Stimulated activated CD4-positive, alpha-beta T cell treated with anti-CD3 and anti-CD28 coated beads, Interleukin-4, amount 100 ng/mL, for 48 hours (primary cell): ENCODE measurements around the gene CADM2.

Experiments used
- DNase-seq, 2 donors: peaks; one replicate each; pipeline ENCODE4 v3.0.0-alpha.2; 2020; ENCODE audit warnings: low read depth in 2 of 2

CADM2 gene

DNA sequence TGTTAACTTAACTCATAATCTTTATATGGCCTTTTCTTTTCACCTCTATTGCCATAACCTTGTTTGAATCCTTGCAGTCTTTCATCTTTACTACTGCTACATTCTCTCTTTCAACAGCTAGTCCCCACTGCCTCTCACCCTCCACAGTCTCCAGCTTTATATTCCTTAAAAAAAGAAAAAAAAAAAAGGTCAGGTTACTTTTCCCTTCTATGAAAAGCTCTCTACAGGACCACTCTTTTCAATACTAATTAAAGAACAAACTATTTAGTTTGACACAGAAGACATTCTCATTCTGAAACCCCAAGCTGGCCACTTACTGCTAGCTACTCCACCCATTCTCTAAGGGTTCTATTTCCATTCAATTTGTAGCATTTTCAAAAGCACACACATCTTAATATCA, 25.6 kb downstream of the CADM2 start:
- no peak for DNase-seq

DNA sequence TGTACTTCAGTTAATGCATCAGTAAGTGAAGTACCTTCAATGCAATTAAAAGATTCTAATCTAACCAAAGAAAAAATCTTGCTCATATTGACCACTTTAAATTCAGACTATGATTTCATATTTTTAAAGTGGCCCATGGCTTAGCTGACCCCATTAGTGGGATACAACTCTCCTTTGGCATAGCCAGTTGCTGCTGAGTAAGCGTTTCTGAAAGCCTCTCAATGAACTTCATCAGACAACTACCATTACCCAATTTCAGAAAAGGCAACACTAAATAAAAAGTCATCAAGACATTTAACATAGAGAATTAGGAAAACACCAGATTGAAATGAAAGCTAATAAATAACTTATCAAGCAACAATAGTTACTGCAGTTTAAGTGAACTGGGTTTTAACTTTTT, 27.0 kb downstream of the CADM2 start:
- no peak for DNase-seq

DNA sequence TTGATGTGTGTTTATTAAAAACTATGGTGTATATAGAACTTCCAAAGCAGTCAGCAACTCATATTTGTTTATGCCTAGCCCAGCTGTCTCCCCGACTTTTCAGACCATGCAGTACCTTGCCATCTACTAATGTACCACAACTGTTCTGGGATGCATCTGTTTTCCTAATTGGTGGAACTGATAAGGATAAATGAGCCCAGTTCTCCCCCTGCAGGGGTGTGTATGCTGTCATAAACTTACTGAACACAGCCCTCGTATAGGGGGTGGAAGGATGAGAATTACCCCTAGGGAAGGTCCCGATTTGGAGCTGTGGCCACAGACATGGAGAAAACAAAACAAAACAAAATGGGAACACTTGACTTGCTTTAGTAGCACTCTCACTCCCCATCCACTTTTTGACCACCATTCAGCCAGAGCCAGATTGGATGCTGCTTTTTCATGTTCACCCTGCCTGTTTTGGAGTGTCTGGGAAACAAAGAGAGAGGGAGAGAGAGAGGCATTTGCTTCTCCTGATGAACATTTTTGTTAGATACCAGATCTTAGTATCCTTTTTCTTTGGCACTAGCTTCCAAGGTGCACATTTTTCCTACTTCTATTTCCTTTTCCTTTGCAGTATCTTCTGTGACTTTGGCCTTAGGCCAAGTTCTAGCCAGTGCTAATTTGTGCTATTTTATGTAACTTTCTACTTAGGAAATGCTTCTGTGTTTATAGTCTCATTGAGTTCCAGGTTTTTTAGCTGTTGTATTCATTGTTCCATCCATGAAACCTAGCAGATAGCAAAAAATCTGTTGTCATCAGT, 29.1 kb downstream of the CADM2 start:
- no peak for DNase-seq

DNA sequence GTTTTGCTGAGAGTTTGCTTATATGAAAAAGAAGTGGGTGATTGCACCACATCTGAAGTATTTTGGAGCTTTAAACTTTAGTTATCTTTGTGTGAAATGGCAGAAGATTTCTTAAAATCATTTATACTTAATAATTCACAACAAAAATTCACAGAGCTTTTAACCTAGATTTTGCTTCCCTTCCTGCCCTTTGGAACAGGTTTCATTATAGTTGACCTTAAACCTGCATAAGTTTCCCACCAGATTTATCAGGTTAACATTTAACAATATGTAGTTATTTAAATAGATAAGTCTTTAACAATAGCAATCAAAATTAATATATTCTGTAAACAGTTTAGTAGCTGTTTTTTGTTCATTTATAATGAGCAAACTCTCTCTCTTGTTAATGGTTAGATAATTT, 30.3 kb downstream of the CADM2 start:
- no peak for DNase-seq

DNA sequence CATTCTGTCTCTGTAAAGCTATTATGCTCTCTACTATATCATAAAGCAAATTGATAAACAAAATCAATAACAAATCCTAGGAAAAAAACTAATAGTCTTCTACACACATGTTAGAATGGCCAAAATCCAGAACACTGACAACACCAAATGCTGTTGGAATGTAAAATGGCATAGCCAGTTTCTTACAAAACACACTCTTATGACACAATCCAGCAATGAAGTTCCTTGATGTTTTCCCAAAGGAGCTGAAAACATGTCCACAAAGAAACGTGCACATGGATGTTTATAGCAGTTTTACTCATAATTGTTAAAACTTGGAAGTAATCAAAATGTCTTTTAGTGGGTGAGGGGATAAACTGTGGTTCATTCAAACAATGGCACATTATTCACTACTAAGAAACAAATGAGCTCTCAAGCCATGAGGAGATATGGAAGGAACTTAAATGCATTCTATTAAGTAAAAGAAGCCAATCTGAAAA, 32.7 kb downstream of the CADM2 start:
- no peak for DNase-seq

DNA sequence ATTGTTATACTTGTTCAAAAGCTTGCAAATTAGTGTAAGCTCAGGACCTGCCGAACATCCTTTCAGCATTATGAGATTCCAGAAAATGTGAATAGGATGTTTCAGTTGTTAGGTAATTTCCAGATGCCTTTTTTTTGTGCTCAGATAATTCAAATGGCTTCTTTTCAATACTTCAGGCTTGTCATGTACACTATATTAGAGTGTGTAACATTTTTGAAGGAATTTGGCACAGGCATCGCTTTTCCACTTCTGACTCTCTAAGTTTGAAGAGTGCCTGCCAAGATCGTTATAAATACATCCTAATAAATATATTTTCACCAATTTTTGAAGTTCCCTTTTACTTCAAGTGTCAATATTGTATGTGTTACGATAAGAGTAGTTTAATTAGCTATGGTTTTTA, 35.2 kb downstream of the CADM2 start:
- DNase-seq, result no peak

DNA sequence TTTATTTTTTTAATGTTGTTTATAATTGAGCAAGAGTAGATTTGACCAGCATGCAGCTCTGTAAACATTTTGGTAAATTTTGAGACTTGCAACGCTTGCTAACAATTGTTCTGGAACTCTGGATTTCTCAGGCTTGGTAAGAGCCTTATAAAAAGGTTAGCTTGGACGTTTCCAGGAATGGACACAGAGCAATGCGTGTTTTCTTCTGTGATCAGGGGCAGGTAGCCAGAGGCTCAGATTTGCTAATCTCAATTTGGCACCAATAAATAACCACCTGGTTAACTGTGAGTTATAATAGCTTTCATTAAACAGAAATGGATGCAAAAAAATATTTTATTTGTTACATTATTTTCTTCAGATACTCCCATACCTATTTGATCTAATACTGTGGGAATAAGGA, 39.8 kb downstream of the CADM2 start:
- DNase-seq, result no peak

DNA sequence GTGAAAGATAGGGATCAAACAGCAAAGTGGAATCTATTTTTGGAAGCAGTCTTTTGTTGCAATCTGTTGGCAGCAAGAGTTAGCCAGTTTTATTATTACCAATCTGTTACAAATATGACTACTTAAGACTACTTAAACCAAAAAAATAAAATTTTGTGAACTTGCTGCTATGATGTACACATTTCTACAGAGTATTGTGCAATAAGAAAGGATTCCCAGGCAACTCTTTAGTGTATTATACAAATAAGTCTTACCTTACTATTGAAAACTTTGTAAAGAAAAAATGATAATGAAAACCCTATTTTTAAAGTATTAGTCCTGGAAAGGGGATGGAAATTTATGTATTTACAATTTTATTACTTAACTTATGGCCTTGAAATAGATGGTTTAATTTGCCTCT, 44.7 kb downstream of the CADM2 start:
- no peak for DNase-seq

DNA sequence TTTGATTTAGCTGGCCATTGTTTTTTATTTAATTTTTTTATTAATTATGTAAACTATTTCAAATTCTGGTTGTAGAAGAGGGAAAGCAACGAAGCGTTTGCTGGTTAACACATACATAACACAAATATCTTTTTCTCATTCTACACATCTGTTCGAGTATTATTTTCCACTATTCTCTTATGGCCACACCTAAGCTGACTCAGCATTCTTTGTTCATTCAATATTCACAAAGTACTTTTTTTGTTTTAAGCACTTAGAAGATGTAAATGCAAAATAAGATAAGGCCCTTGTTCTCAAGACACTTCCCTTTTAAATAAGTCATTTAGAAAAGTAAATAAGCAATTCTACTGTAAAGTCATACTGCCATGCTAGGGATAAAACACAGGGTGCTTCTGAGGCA, 45.4 kb downstream of the CADM2 start:
- no peak for DNase-seq

DNA sequence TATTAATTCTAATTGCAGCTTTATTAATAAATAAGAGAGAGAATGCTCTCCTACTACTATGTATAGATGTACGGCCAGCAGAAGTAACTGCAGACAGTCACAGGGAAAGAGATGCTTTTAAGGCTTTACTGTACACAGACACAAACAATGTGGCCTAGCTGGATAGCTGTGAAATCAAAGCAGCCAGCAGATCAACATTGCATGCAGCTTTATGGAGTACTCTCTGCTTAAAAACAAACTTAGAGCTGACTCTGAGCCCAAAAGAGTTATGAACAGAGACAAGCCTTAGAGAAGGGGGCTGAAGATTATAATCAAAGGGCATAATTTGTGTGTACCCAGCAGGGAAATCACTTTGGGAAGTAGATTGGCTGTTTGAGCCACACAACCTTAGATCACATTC, 47.2 kb downstream of the CADM2 start:
- DNase-seq, result no peak

DNA sequence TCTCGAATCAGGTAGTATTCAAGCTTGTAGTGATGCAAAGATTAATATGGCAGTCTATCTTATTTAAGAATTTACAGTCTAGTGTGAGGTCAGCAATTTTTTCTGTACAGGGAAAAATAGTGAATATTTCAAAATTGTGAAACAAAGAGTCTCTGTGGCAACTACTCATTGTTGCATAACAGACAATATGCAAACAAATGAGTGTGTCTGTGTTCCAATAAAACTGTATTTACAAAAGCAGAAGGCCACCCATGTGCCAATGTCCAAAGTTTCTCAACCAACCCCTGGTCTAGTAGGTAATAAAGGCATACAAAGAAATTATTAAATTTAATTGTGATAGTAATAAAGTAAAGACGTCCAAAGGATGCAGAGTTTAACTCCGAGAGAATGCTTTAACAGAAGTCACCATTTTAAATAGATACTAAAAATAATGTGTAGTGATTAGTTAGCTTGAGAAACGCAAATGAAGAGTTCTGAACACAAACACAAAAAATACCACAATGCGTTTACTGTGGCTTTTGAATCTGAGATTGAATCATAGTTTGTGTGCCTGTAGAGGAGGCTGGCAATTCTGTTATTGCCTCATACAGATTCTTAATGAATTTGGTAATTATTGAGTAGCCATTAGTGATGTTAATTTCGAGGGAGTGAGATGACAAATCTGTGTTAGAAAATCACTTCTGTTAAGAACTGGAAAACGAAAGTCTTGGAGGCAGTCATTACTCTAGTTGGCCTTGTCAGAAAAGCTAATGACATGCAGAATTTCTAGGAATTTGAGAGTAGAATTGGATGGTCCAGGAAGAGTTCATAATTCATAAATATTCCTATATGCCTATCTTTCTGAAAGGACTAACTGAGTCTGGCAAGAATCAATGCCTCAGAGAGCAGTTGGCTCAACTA, 48.7 kb downstream of the CADM2 start:
- no peak for DNase-seq

DNA sequence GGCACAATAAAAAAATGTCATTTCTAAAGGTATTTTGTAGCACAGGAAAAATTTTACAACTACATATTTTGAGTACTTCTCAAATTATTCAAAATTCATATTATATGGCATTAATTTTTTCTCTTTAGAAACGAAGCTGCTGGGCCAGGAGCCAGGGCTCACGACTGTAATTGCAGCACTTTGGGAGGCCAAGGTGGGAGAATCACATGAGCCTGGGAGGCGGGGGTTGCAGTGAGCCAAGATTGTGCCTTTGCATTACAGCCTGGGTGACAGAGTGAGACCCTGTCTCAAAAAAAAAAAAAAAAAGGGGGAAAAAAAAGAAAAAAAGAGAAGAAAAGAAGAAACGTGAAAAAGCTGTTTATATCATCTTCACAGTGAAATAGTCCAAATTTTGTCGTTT, 62.0 kb downstream of the CADM2 start:
- no peak for DNase-seq

DNA sequence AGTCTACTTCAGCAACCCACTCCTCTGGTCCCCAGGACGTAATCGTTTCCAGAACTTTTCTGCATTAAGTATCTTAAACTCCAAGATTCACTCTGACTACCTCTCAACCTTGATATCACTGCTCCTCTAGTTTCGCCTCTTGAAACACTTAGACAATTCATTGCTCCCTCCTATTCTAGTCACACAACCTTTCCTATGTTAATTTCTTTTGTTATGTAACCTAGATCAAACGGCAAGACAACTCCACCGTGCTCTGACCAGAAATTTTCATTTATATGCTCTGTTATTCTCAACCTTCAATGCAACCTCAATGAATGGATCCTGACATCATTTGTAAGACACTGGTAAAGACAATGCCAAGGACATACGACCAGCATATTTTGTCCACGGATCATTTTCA, 71.3 kb downstream of the CADM2 start:
- no peak for DNase-seq

DNA sequence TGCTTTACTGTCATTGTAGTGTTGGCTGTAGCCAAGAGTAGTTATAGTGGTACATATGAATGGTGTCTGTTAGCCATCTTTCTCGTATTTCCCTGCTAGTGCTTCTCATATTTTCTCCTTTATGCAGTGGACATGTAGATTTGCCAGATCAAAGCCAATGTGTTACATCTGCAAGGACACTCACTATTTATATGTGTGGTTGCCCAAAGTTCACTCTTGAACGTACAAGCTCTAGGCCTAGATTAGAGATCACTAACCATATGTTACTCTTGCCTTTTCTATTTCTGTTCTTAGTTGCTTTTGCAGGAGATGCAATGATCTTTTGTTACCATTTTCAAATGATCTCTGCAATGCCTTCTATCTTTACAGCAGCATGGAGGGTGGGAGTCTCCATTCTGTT, 78.4 kb downstream of the CADM2 start:
- DNase-seq, result no peak

DNA sequence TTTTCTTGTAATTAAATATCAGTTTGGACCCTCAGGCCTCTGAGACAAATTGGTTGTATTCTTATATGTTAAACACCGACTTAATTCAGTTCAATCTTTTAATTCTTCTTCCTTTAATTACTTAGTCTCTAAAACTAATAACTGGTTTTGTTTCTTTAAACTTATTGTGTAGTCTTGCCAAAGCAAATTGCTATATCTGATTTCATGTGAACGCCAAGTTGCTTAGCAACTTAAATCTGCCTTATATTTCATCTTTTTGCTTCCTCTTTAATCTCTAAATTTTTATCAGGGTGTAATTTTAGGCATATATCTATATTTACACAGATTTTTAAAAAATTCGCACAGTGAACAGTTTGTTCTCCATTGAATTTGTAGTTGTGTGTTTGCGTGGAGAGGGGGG, 82.2 kb downstream of the CADM2 start:
- no peak for DNase-seq

DNA sequence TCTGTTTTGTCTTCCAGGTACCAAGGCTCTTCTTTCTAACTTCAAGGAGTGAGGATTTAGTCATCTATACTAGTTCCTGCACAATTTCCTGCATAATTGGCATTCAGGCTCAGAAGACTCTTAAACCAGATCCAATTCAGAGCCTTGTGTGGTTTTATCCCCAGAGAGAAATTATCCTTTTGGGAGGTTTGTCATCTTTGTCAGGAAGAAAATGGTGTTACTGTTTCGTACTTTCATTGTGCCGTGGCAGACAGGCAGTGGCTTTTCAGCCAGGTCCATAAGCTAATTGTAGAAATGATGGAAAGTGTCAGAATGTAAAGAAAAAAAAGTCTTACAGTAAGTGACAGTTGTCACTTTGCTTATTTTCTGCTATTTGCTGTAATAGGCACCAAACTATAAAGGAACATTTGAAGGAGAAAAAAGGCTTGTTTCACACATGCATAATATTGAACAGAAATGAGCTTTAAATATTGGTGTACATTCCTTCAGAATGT, 82.8 kb downstream of the CADM2 start:
- DNase-seq, result no peak

DNA sequence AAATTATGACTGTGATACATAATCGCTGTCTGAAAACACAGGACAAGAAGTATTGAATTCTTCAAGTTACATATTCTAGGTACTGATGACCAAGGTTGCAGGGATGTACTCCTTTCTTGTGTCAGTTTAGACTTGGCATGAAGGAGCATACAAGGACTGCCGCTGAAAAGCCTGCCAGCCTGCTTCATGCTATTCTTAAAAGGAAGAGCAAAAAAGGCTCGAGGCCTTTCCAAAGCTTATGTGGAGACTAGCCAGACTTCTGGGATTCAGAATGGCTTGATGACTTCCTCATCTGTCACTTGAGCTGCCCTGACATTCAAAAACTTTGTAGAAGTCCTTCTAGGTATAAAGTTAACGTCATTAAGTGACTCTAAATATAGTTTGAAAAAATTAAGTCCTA, 92.0 kb downstream of the CADM2 start:
- DNase-seq, result no peak

DNA sequence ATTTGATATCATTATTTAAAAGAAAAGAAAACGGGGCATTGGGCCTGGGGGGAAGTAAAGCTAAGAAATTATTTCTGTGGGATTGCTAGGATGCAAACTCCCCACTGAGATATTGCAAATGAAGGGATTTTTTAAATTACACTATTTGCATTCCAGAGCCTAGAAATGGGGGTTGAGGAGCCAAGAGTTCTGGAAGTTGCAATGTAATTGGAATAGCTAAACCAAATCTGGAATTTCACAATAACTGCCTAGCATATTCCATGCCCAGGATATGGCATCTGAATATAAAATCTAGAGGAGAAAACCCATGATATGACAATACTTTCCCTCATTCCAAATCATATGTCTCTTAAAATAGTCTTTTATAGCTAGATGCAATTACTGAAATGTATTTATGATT, 93.0 kb downstream of the CADM2 start:
- DNase-seq, result no peak

DNA sequence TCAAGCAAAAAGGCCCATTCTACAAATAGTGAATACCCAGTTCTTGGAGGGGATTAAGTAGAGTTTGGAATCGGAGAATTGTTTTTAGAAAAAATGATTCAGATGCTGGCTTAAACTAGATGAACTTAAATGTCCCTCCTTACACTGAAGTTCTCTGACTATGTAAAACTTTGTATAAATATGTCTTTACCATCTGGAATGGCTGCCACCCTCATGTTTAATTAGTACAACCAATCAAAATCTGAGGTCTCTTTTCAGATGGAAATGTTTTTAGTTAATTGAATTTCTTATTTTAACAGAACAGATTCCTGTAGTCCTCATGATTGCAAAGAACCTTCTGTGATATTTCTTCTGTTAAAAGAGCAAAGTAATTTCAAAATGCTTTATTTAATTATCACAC, 94.8 kb downstream of the CADM2 start:
- DNase-seq, result no peak

DNA sequence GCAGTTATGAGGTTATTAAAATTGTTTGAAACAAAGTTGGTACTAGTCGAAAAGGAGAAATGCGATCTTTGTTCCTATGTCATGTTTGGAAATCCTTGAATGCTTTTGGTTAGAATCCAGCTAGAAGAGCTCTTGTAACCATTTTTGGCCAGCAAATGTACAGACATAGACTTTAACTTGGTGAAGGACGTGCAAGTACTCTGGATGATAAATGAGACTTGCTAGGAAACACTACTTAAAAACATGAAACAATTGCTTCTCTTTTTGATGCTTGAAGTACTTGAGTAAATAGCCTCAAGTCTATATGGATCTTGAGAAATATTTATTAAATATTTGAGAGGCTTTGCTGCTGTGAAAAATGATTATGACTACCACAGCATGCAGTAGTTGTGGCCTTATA, 95.8 kb downstream of the CADM2 start:
- no peak for DNase-seq

DNA sequence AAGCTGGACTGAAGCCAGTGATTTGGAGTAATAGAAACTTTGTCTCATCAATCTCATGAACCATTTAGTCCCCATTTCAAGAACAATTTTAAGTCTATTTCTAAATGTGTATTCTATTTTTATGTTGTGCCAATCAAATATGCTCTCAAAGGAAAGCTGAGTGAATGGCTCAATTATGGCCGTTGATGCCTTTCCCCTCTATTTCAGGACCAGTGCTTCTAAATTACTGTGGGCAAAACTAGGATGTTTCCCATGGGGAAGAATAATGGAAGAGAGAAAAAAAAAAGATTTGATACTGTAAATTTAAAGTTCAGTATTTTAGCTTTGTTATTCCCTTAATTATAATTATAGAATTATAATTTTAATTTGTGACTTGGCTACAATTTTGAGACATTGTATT, 110.1 kb downstream of the CADM2 start:
- DNase-seq, result no peak

DNA sequence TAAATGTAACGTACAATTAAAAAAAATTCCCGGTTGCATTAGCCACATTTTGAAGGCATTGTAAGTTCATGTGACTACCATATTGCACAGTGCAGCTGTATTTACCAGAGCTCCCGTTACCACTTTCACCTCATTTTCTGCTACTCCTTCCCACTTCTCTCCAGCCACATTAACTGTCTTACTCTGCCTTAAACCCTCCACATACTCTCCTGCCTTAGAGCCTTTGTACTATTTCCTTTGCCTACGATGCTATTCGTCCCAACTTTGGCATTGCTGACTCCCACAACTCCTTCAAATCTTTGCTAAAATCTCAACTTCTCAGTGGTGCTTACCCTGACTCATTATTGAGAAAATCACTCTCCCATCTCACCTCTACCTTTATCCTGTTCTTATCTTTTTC, 115.2 kb downstream of the CADM2 start:
- DNase-seq, result no peak

DNA sequence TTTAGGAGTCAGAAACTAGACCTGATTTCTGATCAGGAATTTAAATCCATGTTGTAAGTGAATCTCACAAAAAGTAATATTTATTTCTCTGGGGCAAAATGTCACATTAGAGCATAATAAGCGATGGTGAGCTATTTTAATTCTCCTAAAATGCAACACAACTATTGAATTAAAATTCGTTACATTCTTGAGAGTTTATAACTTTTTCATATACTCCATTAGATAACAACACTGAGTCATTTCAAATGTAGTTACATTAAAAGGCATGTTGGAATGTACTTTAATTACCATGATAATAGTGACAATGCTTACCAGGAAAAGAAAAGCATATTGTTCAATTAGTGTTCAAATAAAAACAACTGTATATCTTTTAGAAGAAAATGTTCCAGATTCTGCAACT, 116.9 kb downstream of the CADM2 start:
- no peak for DNase-seq
